IMR-90 (cell line): Measurements from ENCODE around the gene IRF2. TPM values are rescaled to one million over a fixed set of nuclear protein-coding genes. Genes with fewer than 3 reads are reported as not detected.

Experiments used
- ATAC-seq: fragments of 200-7000 bp; cut with Tn5 transposase; 2 replicates; pipeline ENCODE4 v1.9.1; 2020; ENCODE audit warnings: low read depth, mild to moderate bottlenecking, moderate library complexity
- BruUV-seq: library from RNA; stranded (reverse); fragments of 400-500 nt; replicated peaks from 2 replicates; lab custom pipeline; 2021; lab: Mats Ljungman, UMichigan
- CTCF ChIA-PET: fragments of 300-600 bp; formaldehyde crosslinking; extraction: SDS; loops from one replicate; lab custom pipeline; 2021; ENCODE audit warnings: antibody characterized with exemption; lab: Yijun Ruan, JAX
- POLR2A ChIA-PET: fragments of 300-600 bp; sonication (Branson Sonifier 250); formaldehyde crosslinking; loops from one replicate; lab custom pipeline; 2022; ENCODE audit warnings: antibody characterized with exemption; ENCODE audit not compliant: unreplicated experiment; lab: Charles Lee
- DNase-seq: peaks from one replicate; pipeline ENCODE4 v3.0.0; 2013
- H2AFZ ChIP-seq: replicated peaks from 2 replicates; pipeline ENCODE3; 2013; ENCODE audit warnings: low read length, mild to moderate bottlenecking; ENCODE audit not compliant: poor library complexity
- H2AK5ac ChIP-seq: 2 replicates; pipeline ENCODE4 v1.6.1; 2013; ENCODE audit warnings: low read depth, low read length, inconsistent platforms
- H2AK9ac ChIP-seq: replicated peaks from 2 replicates; pipeline ENCODE3; 2013; ENCODE audit warnings: mild to moderate bottlenecking, low read depth, low read length, moderate library complexity; ENCODE audit not compliant: poor library complexity
- H2BK120ac ChIP-seq: 2 replicates; pipeline ENCODE4 v1.6.1; 2013; ENCODE audit warnings: low read depth, low read length, inconsistent platforms
- H2BK15ac ChIP-seq: 3 replicates; pipeline ENCODE4 v1.6.1; 2013; ENCODE audit warnings: low read depth, low read length, inconsistent platforms
- H2BK20ac ChIP-seq: 2 replicates; pipeline ENCODE4 v1.6.1; 2013; ENCODE audit warnings: low read depth, mild to moderate bottlenecking, inconsistent platforms, low read length, moderate library complexity
- H2BK5ac ChIP-seq: 2 replicates; pipeline ENCODE4 v1.6.1; 2013; ENCODE audit warnings: mild to moderate bottlenecking, low read depth, low read length, inconsistent platforms; ENCODE audit not compliant: poor library complexity, severe bottlenecking
- H3K14ac ChIP-seq: replicated peaks from 2 replicates; pipeline ENCODE4 v1.6.1; 2013; ENCODE audit warnings: low read depth, low read length, inconsistent platforms
- H3K18ac ChIP-seq: 2 replicates; pipeline ENCODE4 v1.6.1; 2013; ENCODE audit warnings: low read depth, low read length, control low read depth
- H3K23ac ChIP-seq: 2 replicates; pipeline ENCODE4 v1.6.1; 2013; ENCODE audit warnings: low read depth, low read length, inconsistent platforms
- H3K27ac ChIP-seq: 2 replicates; pipeline ENCODE4 v1.5.1; 2013; ENCODE audit warnings: mild to moderate bottlenecking, control low read depth, low read length; ENCODE audit not compliant: insufficient read depth
- H3K27me3 ChIP-seq: 2 replicates; pipeline ENCODE4 v1.6.1; 2013; ENCODE audit warnings: low read length; ENCODE audit not compliant: control insufficient read depth, insufficient read depth
- H3K36me3 ChIP-seq: 2 replicates; pipeline ENCODE4 v1.6.1; 2013; ENCODE audit warnings: low read length, mixed read lengths; ENCODE audit not compliant: control insufficient read depth, insufficient read depth
- H3K4ac ChIP-seq: 2 replicates; pipeline ENCODE4 v1.6.1; 2013; ENCODE audit warnings: low read depth, low read length, inconsistent platforms
- H3K4me1 ChIP-seq: 2 replicates; pipeline ENCODE4 v1.6.1; 2013; ENCODE audit warnings: low read length, mixed read lengths; ENCODE audit not compliant: control insufficient read depth, insufficient read depth
- H3K4me2 ChIP-seq: 2 replicates; pipeline ENCODE4 v1.6.1; 2013; ENCODE audit warnings: low read depth, mild to moderate bottlenecking, control low read depth, low read length, moderate library complexity
- H3K4me3 ChIP-seq: 2 replicates; pipeline ENCODE4 v1.5.1; 2013; ENCODE audit warnings: low read depth, mild to moderate bottlenecking, control low read depth, low read length, moderate library complexity; ENCODE audit not compliant: insufficient read depth
- H3K56ac ChIP-seq: 2 replicates; pipeline ENCODE4 v1.6.1; 2013; ENCODE audit warnings: low read length, inconsistent platforms; ENCODE audit not compliant: insufficient read depth; ENCODE audit errors: extremely low read depth
- H3K79me1 ChIP-seq, 2 experiments: 2 replicates each; pipeline ENCODE4 v1.6.1; 2013; ENCODE audit warnings: low read length in 2 of 2, inconsistent platforms in 1 of 2, low read depth in 1 of 2
- H3K9ac ChIP-seq: 2 replicates; pipeline ENCODE4 v1.6.1; 2013; ENCODE audit warnings: low read depth, low read length, control low read depth
- H3K9me1 ChIP-seq: 2 replicates; pipeline ENCODE4 v1.6.1; 2013; ENCODE audit warnings: low read length, inconsistent platforms; ENCODE audit not compliant: insufficient read depth
- H3K9me3 ChIP-seq: 2 replicates; pipeline ENCODE4 v1.6.1; 2013; ENCODE audit warnings: low read length; ENCODE audit not compliant: control insufficient read depth, insufficient read depth
- H4K20me1 ChIP-seq: 2 replicates; pipeline ENCODE4 v1.6.1; 2013; ENCODE audit warnings: low read length, inconsistent platforms; ENCODE audit not compliant: insufficient read depth
- H4K5ac ChIP-seq: 2 replicates; pipeline ENCODE4 v1.6.1; 2013; ENCODE audit warnings: mild to moderate bottlenecking, low read depth, low read length, control low read depth
- H4K8ac ChIP-seq, 2 experiments: 2 replicates each; pipeline ENCODE4 v1.6.1; 2013; ENCODE audit warnings: low read depth in 2 of 2, low read length in 2 of 2, control low read depth in 1 of 2, inconsistent platforms in 1 of 2
- H4K91ac ChIP-seq: 2 replicates; pipeline ENCODE4 v1.6.1; 2013; ENCODE audit warnings: low read depth, low read length, inconsistent platforms; ENCODE audit not compliant: insufficient read depth
- NFE2L2 ChIP-seq: fragments of 150-350 bp; IDR thresholded peaks from 2 replicates; pipeline ENCODE4 v1.6.1; 2016; ENCODE audit warnings: low read depth, mild to moderate bottlenecking, low read length
- POLR2A ChIP-seq: IDR thresholded peaks from 2 replicates; pipeline ENCODE4 v1.6.1; 2012; ENCODE audit warnings: mild to moderate bottlenecking, low read depth, low read length
- RCOR1 ChIP-seq: IDR thresholded peaks from 2 replicates; pipeline ENCODE4 v1.6.1; 2012; ENCODE audit warnings: mild to moderate bottlenecking, low read length, improper control_type of control experiment; ENCODE audit not compliant: insufficient replicate concordance
- WGBS, 2 experiments: methylation state at CpG; one replicate each; pipeline versions ENCODE4 v1.1.5 to v1.1.7; 2013; ENCODE audit warnings: missing lambda C conversion rate in 2 of 2; ENCODE audit not compliant: insufficient read length in 1 of 2; ENCODE audit errors: extremely low coverage in 2 of 2; 5-methylcytosine and 5-hydroxymethylcytosine counted together
- dilution Hi-C: fragments of 300-500 bp; cut with HindIII; formaldehyde crosslinking; loops from one replicate; pipeline ENCODE4 v1.14.3; 2018; ENCODE audit warnings: low sequenced_read_pairs; ENCODE audit not compliant: unreplicated experiment
- in situ Hi-C: fragments of 300-500 bp; cut with MboI; formaldehyde crosslinking; loops from 3 replicates; pipeline ENCODE4 v1.14.3; 2019; ENCODE audit warnings: low sequenced_read_pairs, inconsistent platforms, mixed read lengths
- intact Hi-C: fragments of 100-400 bp; cut with micrococcal nuclease; formaldehyde crosslinking; loops from 2 replicates; pipeline ENCODE4 v1.10.0; 2022
- polyA plus RNA-seq, 3 experiments: library from polyadenylated mRNA; depleted of rRNA; stranded (reverse); fragments of >200 nt; gene quantifications; 2 replicates each; pipeline ENCODE4 v1.2.3, GENCODE V29; 2012; ENCODE audit warnings: low replicate concordance in 1 of 3
- total RNA-seq: library from RNA; depleted of rRNA; stranded (reverse); fragments of >200 nt; gene quantifications from 2 replicates; pipeline ENCODE4 v1.2.3, GENCODE V29; 2012
- TF ChIP-seq, protein P1 (sequence below): conservative IDR thresholded peaks from 2 replicates; pipeline ENCODE4 v1.5.1; 2012; ENCODE audit warnings: mild to moderate bottlenecking, low read depth, low read length, improper control_type of control experiment
- TF ChIP-seq, protein P2 (sequence below): fragments of 150-350 bp; IDR thresholded peaks from 2 replicates; pipeline ENCODE4 v1.6.1; 2016; ENCODE audit warnings: low read depth, mild to moderate bottlenecking, low read length, moderate library complexity, borderline replicate concordance

Gene IRF2
- total and polyA plus RNA-seq, 2 of the 4 experiments (the other 2 are of a cell fraction) = 16.5 to 21.9 TPM

DNA sequence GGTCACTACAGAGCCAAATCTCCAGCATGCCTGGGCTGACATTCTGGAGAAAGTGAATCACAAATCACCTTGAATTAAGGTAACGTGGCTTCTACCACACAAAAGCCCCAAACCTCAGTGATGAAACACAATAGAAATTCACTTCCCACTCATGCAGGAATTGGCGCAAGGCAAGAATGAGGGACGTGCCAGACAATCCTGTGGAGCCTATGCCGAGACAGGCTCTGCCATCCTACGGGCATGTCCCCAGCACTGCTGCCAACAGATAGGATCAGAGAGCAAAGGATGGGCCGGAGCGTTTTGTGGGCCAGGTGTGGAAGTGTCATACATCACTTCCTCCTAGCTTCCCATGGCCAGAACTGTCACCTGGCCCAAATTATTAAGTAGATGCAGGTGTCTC is 118.0 kb downstream of the IRF2 start:
- Histone ChIP-seq H3K4ac (peak overlapping the region; percentile 27; the same call in 1 of the 2 replicates), H3K36me3 (no peaks in the 10 kb centered on the region), H3K4me2 (no peak overlapping the region), H4K20me1 (no peaks in the 10 kb centered on the region), H2AK9ac (no peak overlapping the region), H3K23ac (no peak overlapping the region), H3K56ac (no peak overlapping the region), H2BK15ac (no peak overlapping the region; the same call in 2 of the 3 replicates), H4K8ac (no peak overlapping the region), H3K18ac (no peak overlapping the region), H3K4me3 (no peak overlapping the region), H2AFZ (no peak overlapping the region), H4K91ac (peak overlapping the region; percentile 0), H3K9me1 (peaks cover 9% of the 10 kb centered on the region; the same call in 1 of the 2 replicates), H3K27ac (no peak overlapping the region), H2AK5ac (peak overlapping the region; percentile 3; the same call in 1 of the 2 replicates), H2BK20ac (peak overlapping the region; percentile 1; the same call in 1 of the 2 replicates), H3K27me3 (no peaks in the 10 kb centered on the region), H3K79me1 (no peaks in the 10 kb centered on the region), H2BK120ac (no peak overlapping the region), H3K4me1 (peaks cover 9% of the 10 kb centered on the region), H3K9me3 (peaks cover 6% of the 10 kb centered on the region), H3K14ac (no peak overlapping the region), H4K5ac (no peak overlapping the region), H3K9ac (no peak overlapping the region), H2BK5ac (no peak overlapping the region)
- TF ChIP-seq POLR2A = no peak
- TF ChIP-seq, protein P1, sequence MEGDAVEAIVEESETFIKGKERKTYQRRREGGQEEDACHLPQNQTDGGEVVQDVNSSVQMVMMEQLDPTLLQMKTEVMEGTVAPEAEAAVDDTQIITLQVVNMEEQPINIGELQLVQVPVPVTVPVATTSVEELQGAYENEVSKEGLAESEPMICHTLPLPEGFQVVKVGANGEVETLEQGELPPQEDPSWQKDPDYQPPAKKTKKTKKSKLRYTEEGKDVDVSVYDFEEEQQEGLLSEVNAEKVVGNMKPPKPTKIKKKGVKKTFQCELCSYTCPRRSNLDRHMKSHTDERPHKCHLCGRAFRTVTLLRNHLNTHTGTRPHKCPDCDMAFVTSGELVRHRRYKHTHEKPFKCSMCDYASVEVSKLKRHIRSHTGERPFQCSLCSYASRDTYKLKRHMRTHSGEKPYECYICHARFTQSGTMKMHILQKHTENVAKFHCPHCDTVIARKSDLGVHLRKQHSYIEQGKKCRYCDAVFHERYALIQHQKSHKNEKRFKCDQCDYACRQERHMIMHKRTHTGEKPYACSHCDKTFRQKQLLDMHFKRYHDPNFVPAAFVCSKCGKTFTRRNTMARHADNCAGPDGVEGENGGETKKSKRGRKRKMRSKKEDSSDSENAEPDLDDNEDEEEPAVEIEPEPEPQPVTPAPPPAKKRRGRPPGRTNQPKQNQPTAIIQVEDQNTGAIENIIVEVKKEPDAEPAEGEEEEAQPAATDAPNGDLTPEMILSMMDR = no peak
- no peak for TF ChIP-seq NFE2L2
- TF ChIP-seq RCOR1 = no peak
- TF ChIP-seq, protein P2, sequence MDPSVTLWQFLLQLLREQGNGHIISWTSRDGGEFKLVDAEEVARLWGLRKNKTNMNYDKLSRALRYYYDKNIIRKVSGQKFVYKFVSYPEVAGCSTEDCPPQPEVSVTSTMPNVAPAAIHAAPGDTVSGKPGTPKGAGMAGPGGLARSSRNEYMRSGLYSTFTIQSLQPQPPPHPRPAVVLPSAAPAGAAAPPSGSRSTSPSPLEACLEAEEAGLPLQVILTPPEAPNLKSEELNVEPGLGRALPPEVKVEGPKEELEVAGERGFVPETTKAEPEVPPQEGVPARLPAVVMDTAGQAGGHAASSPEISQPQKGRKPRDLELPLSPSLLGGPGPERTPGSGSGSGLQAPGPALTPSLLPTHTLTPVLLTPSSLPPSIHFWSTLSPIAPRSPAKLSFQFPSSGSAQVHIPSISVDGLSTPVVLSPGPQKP = no peak
- in situ Hi-C loops (no loop called here), dilution Hi-C loops (no loop called here), intact Hi-C loops (no loop called here)
- ChIA-PET CTCF (no interaction called here), POLR2A (no interaction called here)
- no peak for ATAC-seq
- no CpG with 5 or more reads among the region's 7 CpGs for whole genome bisulfite sequencing, 2 experiments
- no peak for DNase-seq
- BruUV-seq = no TSS peak
